ENCODE results near the gene DDAH1. TPM values are rescaled to one million over a fixed set of nuclear protein-coding genes. Genes with fewer than 3 reads are reported as not detected.

DDAH1 gene
- total and polyA plus RNA-seq, 2 experiments from 2014 or later: 29.4 to 41.7 TPM

GRCh38 chr1:85273397-85273796 is 191.6 kb downstream of the DDAH1 start:
- no peak overlapping the region for H3K27ac Mint-ChIP-seq
- TF ChIP-seq ZNF114 (CRISPR knock-in tag; IDR thresholded peaks at IDR 0.05) (no peak), EZH2phosphoT487 (IDR thresholded peaks at IDR 0.05; ENCODE audit: unreplicated experiment) (no peak), ZNF331 (CRISPR knock-in tag; IDR thresholded peaks at IDR 0.05; ENCODE audit: low read depth) (no peak), NANOG (IDR thresholded peaks at IDR 0.05; ENCODE audit: borderline replicate concordance) (no peak), CREB1 (CRISPR knock-in tag; IDR thresholded peaks at IDR 0.05; ENCODE audit: low read depth) (no peak), REST (IDR thresholded peaks at IDR 0.05; ENCODE audit: unreplicated experiment) (no peak), JUNB (IDR thresholded peaks at IDR 0.05; ENCODE audit: unreplicated experiment) (no peak), STAT1 (IDR thresholded peaks at IDR 0.05; ENCODE audit: unreplicated experiment) (no peak), EZH2 (IDR thresholded peaks at IDR 0.05; ENCODE audit: low read depth, unreplicated experiment) (no peak), POLR2AphosphoS5 (IDR thresholded peaks at IDR 0.05; ENCODE audit: low read depth) (no peak)
- peaks cover 15% of the 10 kb centered on the region for H3K36me3 ChIP-seq (ENCODE audit: insufficient read depth)
- H4K20me1 ChIP-seq (replicated peaks; ENCODE audit: insufficient read depth): peaks cover 16% of the 10 kb centered on the region; the same call in 1 of the 2 replicates
- peaks cover 7% of the 10 kb centered on the region for H3K4me1 ChIP-seq (ENCODE audit: insufficient read depth)
- DNase-seq (ENCODE audit: low spot score): no peak
- no peak overlapping the region for H2AFZ ChIP-seq
- H3K27ac ChIP-seq (ENCODE audit: low read depth): peak overlapping the region; percentile 51; the same call in 1 of the 2 replicates
- H3K27me3 Mint-ChIP-seq (ENCODE audit: insufficient read depth, low read depth, poor library complexity): peaks cover 3% of the 10 kb centered on the region
- H3F3A ChIP-seq (replicated peaks; ENCODE audit: low read depth): peaks cover 6% of the 10 kb centered on the region; the same call in 1 of the 2 replicates
- H3K9me2 ChIP-seq (ENCODE audit: insufficient read depth): no peaks in the 10 kb centered on the region
- H3K9me3 Mint-ChIP-seq: no peaks in the 10 kb centered on the region
- H3K4me3 ChIP-seq: no peak overlapping the region
- peaks cover 20% of the 10 kb centered on the region for H3K36me3 Mint-ChIP-seq (ENCODE audit: low read depth)
- peaks cover 55% of the 10 kb centered on the region for H3K79me2 ChIP-seq (replicated peaks; ENCODE audit: insufficient read depth)
- no peak for ATAC-seq
- H3K4me1 Mint-ChIP-seq: peaks cover 20% of the 10 kb centered on the region
- no peaks in the 10 kb centered on the region for H3K27me3 ChIP-seq (ENCODE audit: insufficient read depth)
- no peak overlapping the region for H3K4me3 Mint-ChIP-seq
- H3K4me2 ChIP-seq: no peak overlapping the region

- H3K27ac Mint-ChIP-seq: no peak overlapping the region
- Histone ChIP-seq H3K79me2 (replicated peaks; ENCODE audit: insufficient read depth) (peaks cover 36% of the 10 kb centered on the region), H3K36me3 (ENCODE audit: insufficient read depth) (peaks cover 35% of the 10 kb centered on the region)
- TF ChIP-seq CTCF (conservative IDR thresholded peaks at IDR 0.05; ENCODE audit: low read depth in 2 of 2): no peak
- TF ChIP-seq EZH2 (IDR thresholded peaks at IDR 0.05; ENCODE audit: low read depth, unreplicated experiment): no peak
These were observed 196.0 kb downstream of the DDAH1 start for GRCh38 chr1:85268801-85269585.

More at GRCh38 chr1:85268801-85269585, 196.0 kb downstream of the DDAH1 start:
- peaks cover 3% of the 10 kb centered on the region; the same call in 1 of the 2 replicates for H3K9me2 ChIP-seq (ENCODE audit: insufficient read depth)
- ATAC-seq: no peak
- H3K4me2 ChIP-seq: no peak overlapping the region
- peaks cover 9% of the 10 kb centered on the region; the same call in 1 of the 2 replicates for H4K20me1 ChIP-seq (replicated peaks; ENCODE audit: insufficient read depth)
- H3K27ac ChIP-seq (ENCODE audit: low read depth): no peak overlapping the region
- no peaks in the 10 kb centered on the region for H3K4me1 ChIP-seq (ENCODE audit: insufficient read depth)
- no peaks in the 10 kb centered on the region; the same call in 1 of the 2 replicates for H3F3A ChIP-seq (replicated peaks; ENCODE audit: low read depth)
- H3K27me3 ChIP-seq (ENCODE audit: insufficient read depth): no peaks in the 10 kb centered on the region
- no peak overlapping the region for H3K4me3 ChIP-seq
- Mint-ChIP-seq H3K27me3 (ENCODE audit: insufficient read depth, low read depth, poor library complexity) (no peaks in the 10 kb centered on the region), H3K9me3 (no peaks in the 10 kb centered on the region; the same call in 2 of the 3 replicates), H3K4me1 (no peaks in the 10 kb centered on the region), H3K4me3 (no peak overlapping the region), H3K36me3 (ENCODE audit: low read depth) (peaks cover 37% of the 10 kb centered on the region)
- H2AFZ ChIP-seq: no peak overlapping the region
- DNase-seq (ENCODE audit: low spot score): no peak

Measured in GM23338 (cell line).